Cardiac fibroblast (primary cell): ENCODE results near the gene CDH11.

Experiments used
- DNase-seq, 2 donors: peaks; one replicate each; pipeline versions ENCODE4 v3.0.0 to v3.0.0-alpha.2; 2010; ENCODE audit warnings: low read depth in 2 of 2
- H3K4me3 ChIP-seq, 2 donors: replicated peaks in 1 of 2; 1 replicate in 1 of 2; 2 replicates in 1 of 2; pipeline ENCODE4 v1.5.1; 2011; ENCODE audit warnings: low read depth in 2 of 2, low read length in 2 of 2, mild to moderate bottlenecking in 2 of 2, moderate library complexity in 1 of 2
- TF ChIP-seq, protein P1 (sequence below): IDR thresholded peaks from one replicate; pipeline ENCODE4 v1.5.1; 2011; ENCODE audit warnings: low read depth, mild to moderate bottlenecking, low read length, inconsistent platforms

Gene CDH11

DNA sequence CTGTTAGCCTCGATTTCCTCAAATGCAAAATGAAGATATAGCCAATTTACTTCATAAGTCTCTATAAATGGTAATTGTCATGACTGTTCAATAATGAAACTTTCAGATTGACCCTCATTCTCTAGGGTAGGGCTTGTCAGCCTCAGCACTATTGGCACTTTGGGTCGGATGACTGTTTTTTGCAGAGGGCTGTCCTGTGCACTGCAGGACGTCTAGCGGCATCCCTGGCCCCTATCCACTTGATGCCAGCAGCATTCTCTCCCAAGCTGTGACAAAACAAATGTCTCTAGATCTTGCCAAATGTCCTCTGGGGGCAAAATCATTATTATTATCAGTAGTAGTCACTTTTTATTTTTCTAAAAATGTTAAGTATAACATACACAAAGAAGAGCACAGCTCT lies 24.6 kb downstream of the CDH11 start:
- H3K4me3 ChIP-seq = no peak overlapping the region
- TF ChIP-seq, protein P1, sequence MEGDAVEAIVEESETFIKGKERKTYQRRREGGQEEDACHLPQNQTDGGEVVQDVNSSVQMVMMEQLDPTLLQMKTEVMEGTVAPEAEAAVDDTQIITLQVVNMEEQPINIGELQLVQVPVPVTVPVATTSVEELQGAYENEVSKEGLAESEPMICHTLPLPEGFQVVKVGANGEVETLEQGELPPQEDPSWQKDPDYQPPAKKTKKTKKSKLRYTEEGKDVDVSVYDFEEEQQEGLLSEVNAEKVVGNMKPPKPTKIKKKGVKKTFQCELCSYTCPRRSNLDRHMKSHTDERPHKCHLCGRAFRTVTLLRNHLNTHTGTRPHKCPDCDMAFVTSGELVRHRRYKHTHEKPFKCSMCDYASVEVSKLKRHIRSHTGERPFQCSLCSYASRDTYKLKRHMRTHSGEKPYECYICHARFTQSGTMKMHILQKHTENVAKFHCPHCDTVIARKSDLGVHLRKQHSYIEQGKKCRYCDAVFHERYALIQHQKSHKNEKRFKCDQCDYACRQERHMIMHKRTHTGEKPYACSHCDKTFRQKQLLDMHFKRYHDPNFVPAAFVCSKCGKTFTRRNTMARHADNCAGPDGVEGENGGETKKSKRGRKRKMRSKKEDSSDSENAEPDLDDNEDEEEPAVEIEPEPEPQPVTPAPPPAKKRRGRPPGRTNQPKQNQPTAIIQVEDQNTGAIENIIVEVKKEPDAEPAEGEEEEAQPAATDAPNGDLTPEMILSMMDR = no peak
- DNase-seq = no peak

DNA sequence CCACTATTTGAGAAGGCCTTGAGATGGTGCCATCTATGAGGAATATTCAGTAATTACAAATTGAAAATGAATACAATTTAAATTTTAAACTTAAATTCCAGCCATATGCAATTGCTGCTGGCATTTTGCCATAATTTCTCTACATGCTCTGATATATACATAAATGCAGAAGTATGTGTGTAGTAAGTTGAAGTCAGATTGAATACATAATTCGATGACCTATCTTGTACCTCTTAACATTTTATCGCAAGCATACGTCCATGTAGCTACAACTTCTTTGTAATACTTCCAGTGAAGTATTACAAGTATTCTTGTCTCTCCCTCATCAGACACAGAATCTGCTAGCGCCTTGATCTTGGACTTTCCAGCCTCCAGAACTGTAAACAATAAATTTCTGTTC lies 26.0 kb downstream of the CDH11 start:
- no peak for DNase-seq
- TF ChIP-seq, protein P1 = no peak
- no peak overlapping the region for H3K4me3 ChIP-seq

DNA sequence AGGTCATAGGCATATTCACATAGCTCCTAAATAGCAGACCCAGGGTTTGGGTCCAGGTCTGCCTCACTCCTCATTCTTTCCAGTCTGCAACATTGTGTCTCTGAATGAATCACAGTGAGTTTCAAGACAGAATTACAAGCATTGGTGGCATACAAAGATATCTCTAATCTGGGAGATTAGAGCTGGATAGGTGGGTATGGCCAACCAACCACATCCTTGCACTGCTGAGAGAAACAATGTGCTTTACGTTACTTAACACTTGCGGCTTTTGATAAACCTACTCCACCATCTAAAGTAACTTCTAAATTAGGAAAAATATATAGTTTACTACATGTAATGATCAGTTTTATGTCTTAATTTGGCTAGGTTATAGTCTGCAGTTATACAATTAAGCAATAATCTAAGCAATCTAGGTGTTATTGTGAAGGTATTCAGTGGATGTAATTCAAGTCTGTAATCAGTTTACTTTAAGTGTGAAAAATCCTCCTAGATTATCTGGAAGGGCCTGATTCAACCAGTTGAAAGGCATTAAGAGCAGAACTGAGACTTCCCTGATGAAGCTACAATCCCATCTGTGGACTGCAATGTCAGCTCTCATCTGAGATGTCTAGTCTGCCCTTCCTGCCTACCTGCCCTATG lies 26.7 kb downstream of the CDH11 start:
- DNase-seq = no peak
- TF ChIP-seq, protein P1 = no peak

DNA sequence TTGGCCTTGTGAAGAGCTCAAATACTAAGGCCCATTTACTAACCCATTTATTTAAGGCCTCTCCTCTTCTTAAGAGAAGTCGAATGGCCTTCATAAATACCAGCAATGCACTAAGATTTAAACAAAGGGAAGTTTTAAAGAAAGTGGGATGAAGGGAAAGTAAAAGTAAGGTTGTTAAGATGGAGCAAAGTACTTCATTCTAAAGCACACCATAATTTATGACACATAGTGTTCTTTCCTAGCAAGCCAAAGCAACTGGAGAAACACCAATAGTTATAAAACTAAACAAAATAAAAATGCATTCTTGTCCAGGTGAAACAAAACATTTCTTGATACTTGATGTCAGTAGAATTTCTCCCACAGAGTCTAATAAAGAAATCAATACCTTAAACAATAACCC lies 27.9 kb downstream of the CDH11 start:
- H3K4me3 ChIP-seq = no peak overlapping the region
- TF ChIP-seq, protein P1 = no peak
- no peak for DNase-seq

More for the DNA sequence above, 26.7 kb downstream of the CDH11 start:
- no peak overlapping the region for H3K4me3 ChIP-seq

DNA sequence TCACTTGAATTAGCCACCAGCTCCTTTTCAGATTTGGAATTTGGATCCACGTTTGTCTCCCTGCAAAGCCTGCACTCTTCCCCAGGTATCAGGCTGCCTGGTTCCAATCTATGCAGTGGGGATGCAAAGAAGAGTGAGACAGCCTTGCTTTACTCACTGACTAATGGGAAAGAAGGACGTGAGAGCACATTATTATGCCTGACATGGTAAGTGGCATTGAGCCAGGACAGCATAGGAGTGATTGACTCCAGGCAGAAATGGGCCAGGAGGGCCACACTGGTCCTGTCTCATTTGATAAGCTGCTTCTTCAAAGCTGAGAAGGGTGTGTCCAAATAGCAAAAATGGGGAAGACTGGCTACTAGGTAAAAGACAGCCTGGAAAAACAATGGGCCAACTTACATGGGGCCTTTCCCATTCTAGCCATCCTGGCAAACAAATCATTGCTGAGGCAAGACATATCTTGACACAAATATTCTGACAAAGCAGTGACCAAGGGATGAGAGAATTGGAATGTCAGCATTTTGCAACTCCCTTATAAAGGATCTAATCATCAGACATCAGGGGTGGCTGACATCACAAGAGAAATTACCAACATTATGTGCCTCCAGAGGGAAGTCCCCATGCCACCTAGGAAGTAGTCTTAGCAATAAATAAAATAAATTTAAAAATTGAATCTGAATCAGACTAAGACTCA lies 38.6 kb downstream of the CDH11 start:
- H3K4me3 ChIP-seq = no peak overlapping the region
- TF ChIP-seq, protein P1 = no peak
- DNase-seq = peak; percentile 21 to 54

DNA sequence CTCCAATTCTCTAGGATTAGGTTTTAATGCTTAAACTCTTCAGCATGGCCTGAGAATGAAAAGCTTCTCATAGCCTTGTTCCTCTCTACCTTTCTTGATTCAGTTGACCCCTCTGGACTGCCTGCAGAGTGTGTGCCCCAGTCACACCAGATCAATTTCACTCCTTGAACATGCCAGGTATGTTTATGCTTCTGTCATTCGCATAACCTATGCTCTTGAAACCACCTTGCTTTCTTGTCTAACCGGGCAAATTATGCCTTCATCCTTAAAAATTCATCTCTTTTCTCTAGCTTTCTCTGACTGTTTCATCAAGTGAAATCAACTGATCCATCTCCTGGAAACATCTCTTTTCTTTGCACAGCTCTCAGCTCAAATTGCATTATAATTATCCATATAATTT lies 42.3 kb downstream of the CDH11 start:
- TF ChIP-seq, protein P1 = no peak
- no peak for DNase-seq
- H3K4me3 ChIP-seq = no peak overlapping the region
